Panc1 (cell line): ENCODE results near the gene EFL1. TPM values are rescaled to one million over a fixed set of nuclear protein-coding genes. Genes with fewer than 3 reads are reported as not detected.
A peak's percentile ranks its signal among the peaks of the same experiment; 100 is the strongest.

ENCODE experiments used
- ATAC-seq: fragments of 200-7000 bp; cut with Tn5 transposase; 2 replicates; pipeline ENCODE4 v1.9.1; 2020; ENCODE audit warnings: mild to moderate bottlenecking, moderate library complexity
- BruUV-seq: library from RNA; stranded (reverse); fragments of 400-500 nt; replicated peaks from 2 replicates; lab custom pipeline; 2021; lab: Mats Ljungman, UMichigan
- CTCF ChIA-PET: fragments of 300-600 bp; sonication (Branson Sonifier 250); formaldehyde crosslinking; loops from one replicate; lab custom pipeline; 2022; ENCODE audit warnings: antibody characterized with exemption; lab: Charles Lee
- POLR2A ChIA-PET: fragments of 300-600 bp; sonication (Branson Sonifier 250); formaldehyde crosslinking; loops from one replicate; lab custom pipeline; 2022; ENCODE audit warnings: antibody characterized with exemption; lab: Charles Lee
- DNase-seq: peaks from one replicate; pipeline ENCODE4 v3.0.0-alpha.2; 2010; ENCODE audit warnings: low read depth, low spot score
- H3K27ac ChIP-seq: 2 replicates; pipeline ENCODE4 v1.5.1; 2011; ENCODE audit warnings: mild to moderate bottlenecking, low read length, inconsistent platforms
- H3K27me3 ChIP-seq: fragments of 200-500 bp; sonication (Bioruptor generic); 2 replicates; pipeline ENCODE4 v1.6.0; 2014; ENCODE audit warnings: low read length, inconsistent platforms; ENCODE audit not compliant: control insufficient read depth, insufficient read depth
- H3K36me3 ChIP-seq: fragments of 200-500 bp; sonication (Bioruptor generic); 2 replicates; pipeline ENCODE4 v1.5.1; 2014; ENCODE audit warnings: inconsistent platforms, mild to moderate bottlenecking, low read length, moderate library complexity; ENCODE audit not compliant: control insufficient read depth, insufficient read depth
- H3K4me1 ChIP-seq: 2 replicates; pipeline ENCODE4 v1.5.1; 2011; ENCODE audit warnings: inconsistent platforms, mild to moderate bottlenecking, low read length, moderate library complexity; ENCODE audit not compliant: control insufficient read depth, insufficient read depth
- H3K4me3 ChIP-seq, 2 experiments: 2 replicates each; pipeline ENCODE4 v1.5.1; 2011 to 2012; ENCODE audit warnings: low read depth in 2 of 2, low read length in 2 of 2, mild to moderate bottlenecking in 2 of 2, inconsistent platforms in 1 of 2, moderate library complexity in 1 of 2
- H3K9me3 ChIP-seq: fragments of 200-500 bp; sonication (Bioruptor generic); 2 replicates; pipeline ENCODE4 v1.5.1; 2014; ENCODE audit warnings: low read depth, mild to moderate bottlenecking, inconsistent platforms, low read length, moderate library complexity; ENCODE audit not compliant: control insufficient read depth, insufficient read depth
- POLR2AphosphoS5 ChIP-seq: IDR thresholded peaks from 2 replicates; pipeline ENCODE4 v1.6.1; 2012; ENCODE audit warnings: mild to moderate bottlenecking, low read depth, low read length, moderate library complexity
- SIN3A ChIP-seq: IDR thresholded peaks from 2 replicates; pipeline ENCODE4 v1.6.1; 2012; ENCODE audit warnings: low read depth, mild to moderate bottlenecking, low read length, moderate library complexity, borderline replicate concordance; ENCODE audit not compliant: insufficient read depth
- TCF7L2 ChIP-seq: IDR thresholded peaks from 2 replicates; pipeline ENCODE4 v1.6.1; 2011; ENCODE audit warnings: mild to moderate bottlenecking, low read depth, low read length, inconsistent platforms
- in situ Hi-C: cut with HindIII; loops from 2 replicates; pipeline ENCODE4 v1.10.0; 2016; ENCODE audit warnings: low sequenced_read_pairs, low pct_unique_long_range_greater_than_20kb
- intact Hi-C: fragments of 100-400 bp; cut with micrococcal nuclease; formaldehyde crosslinking; loops from one replicate; pipeline ENCODE4 v1.10.0; 2022; ENCODE audit not compliant: unreplicated experiment
- total RNA-seq: library from RNA; stranded (reverse); gene quantifications from one replicate; pipeline ENCODE4 v1.2.1, GENCODE V29; 2021; ENCODE audit not compliant: unreplicated experiment
- TF ChIP-seq, protein P1 (sequence below), 2 experiments: IDR thresholded peaks; 2 replicates each; pipeline ENCODE4 v1.6.1; 2011 to 2012; ENCODE audit warnings: low read depth in 2 of 2, control low read depth in 1 of 2, low read length in 1 of 2, mild to moderate bottlenecking in 1 of 2, moderate library complexity in 1 of 2; ENCODE audit not compliant: insufficient read depth in 1 of 2
- TF ChIP-seq, protein P2 (sequence below): fragments of 450-650 bp; IDR thresholded peaks from 2 replicates; pipeline ENCODE4 v1.5.1; 2017; ENCODE audit warnings: mild to moderate bottlenecking

The EFL1 gene
- total RNA-seq, 1 experiment from 2014 or later, result 20.2 TPM

DNA sequence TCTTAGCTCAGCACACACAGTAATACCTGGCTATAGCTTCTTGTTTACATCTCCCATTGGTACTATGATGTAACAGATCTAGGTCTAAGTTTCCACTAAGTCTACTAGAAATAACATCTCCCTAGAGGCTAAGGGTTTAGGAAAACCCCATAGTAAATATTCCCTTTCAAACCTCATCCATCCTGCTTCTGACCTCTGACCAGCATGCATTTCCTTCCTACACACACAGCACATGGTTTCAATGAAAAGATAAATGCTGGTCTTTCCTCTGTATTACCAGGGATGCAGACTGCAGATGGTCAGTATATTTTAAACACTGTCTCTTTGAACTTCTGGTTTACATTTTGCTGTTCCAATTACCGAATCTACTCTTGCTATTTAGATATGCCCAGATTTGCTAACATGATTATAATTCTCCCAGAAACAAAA, 96.6 kb downstream of the EFL1 start:
- no peak for ATAC-seq
- H3K36me3 ChIP-seq, result no peaks in the 10 kb centered on the region
- CTCF ChIA-PET, result no interaction called here
- no peaks in the 10 kb centered on the region for H3K9me3 ChIP-seq
- TF ChIP-seq SIN3A (no peak), POLR2AphosphoS5 (no peak), TCF7L2 (no peak)
- TF ChIP-seq, protein P1, sequence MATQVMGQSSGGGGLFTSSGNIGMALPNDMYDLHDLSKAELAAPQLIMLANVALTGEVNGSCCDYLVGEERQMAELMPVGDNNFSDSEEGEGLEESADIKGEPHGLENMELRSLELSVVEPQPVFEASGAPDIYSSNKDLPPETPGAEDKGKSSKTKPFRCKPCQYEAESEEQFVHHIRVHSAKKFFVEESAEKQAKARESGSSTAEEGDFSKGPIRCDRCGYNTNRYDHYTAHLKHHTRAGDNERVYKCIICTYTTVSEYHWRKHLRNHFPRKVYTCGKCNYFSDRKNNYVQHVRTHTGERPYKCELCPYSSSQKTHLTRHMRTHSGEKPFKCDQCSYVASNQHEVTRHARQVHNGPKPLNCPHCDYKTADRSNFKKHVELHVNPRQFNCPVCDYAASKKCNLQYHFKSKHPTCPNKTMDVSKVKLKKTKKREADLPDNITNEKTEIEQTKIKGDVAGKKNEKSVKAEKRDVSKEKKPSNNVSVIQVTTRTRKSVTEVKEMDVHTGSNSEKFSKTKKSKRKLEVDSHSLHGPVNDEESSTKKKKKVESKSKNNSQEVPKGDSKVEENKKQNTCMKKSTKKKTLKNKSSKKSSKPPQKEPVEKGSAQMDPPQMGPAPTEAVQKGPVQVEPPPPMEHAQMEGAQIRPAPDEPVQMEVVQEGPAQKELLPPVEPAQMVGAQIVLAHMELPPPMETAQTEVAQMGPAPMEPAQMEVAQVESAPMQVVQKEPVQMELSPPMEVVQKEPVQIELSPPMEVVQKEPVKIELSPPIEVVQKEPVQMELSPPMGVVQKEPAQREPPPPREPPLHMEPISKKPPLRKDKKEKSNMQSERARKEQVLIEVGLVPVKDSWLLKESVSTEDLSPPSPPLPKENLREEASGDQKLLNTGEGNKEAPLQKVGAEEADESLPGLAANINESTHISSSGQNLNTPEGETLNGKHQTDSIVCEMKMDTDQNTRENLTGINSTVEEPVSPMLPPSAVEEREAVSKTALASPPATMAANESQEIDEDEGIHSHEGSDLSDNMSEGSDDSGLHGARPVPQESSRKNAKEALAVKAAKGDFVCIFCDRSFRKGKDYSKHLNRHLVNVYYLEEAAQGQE (IDR thresholded peaks at IDR 0.05; ENCODE audit: insufficient read depth in 1 of 2, low read depth in 2 of 2, low read length in 1 of 2), result no peak
- TF ChIP-seq, protein P2, sequence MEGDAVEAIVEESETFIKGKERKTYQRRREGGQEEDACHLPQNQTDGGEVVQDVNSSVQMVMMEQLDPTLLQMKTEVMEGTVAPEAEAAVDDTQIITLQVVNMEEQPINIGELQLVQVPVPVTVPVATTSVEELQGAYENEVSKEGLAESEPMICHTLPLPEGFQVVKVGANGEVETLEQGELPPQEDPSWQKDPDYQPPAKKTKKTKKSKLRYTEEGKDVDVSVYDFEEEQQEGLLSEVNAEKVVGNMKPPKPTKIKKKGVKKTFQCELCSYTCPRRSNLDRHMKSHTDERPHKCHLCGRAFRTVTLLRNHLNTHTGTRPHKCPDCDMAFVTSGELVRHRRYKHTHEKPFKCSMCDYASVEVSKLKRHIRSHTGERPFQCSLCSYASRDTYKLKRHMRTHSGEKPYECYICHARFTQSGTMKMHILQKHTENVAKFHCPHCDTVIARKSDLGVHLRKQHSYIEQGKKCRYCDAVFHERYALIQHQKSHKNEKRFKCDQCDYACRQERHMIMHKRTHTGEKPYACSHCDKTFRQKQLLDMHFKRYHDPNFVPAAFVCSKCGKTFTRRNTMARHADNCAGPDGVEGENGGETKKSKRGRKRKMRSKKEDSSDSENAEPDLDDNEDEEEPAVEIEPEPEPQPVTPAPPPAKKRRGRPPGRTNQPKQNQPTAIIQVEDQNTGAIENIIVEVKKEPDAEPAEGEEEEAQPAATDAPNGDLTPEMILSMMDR, result no peak
- intact Hi-C loops (no loop called here), in situ Hi-C loops (no loop called here)
- no peak for DNase-seq
- no peaks in the 10 kb centered on the region for H3K4me1 ChIP-seq
- H3K27me3 ChIP-seq, result no peaks in the 10 kb centered on the region
- POLR2A ChIA-PET, result no interaction called here
- H3K27ac ChIP-seq, result no peak overlapping the region
- H3K4me3 ChIP-seq, result no peak overlapping the region
- BruUV-seq, result no TSS peak

DNA sequence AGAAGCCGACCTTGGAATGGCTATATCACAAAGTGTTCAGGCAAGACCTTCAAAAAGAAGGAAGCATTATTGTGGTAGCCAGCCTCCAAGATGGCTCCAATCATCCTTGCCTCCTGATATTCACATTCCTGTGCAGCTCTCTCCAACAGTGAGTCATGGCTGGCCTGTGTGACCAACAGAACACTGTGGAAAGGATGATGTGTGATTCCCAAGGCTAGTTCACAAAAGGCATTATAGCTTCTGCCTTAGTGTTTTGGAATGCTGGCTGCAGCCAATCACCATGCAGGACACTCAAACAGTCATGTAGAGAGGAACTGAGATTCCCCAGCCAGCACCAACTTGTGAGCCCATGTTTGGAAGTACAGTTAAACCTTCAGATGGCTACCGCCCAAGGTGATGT, 102.6 kb downstream of the EFL1 start:
- no peaks in the 10 kb centered on the region for H3K9me3 ChIP-seq
- no peak overlapping the region for H3K27ac ChIP-seq
- no peak overlapping the region for H3K4me3 ChIP-seq
- in situ Hi-C loops (no loop called here), intact Hi-C loops (no loop called here)
- no peaks in the 10 kb centered on the region for H3K36me3 ChIP-seq
- ChIA-PET CTCF (no interaction called here), POLR2A (interaction anchor here (0.6 kb wide), 1 partner anchor 51 kb away, joined by 6 read pairs; no protein-coding TSS in a partner anchor)
- TF ChIP-seq, protein P1 (IDR thresholded peaks at IDR 0.05; ENCODE audit: insufficient read depth in 1 of 2, low read depth in 2 of 2, low read length in 1 of 2), result no peak
- TF ChIP-seq TCF7L2, result no peak
- TF ChIP-seq, protein P2, result no peak
- no peak for TF ChIP-seq POLR2AphosphoS5
- no peak for TF ChIP-seq SIN3A
- no TSS peak for BruUV-seq
- no peaks in the 10 kb centered on the region for H3K4me1 ChIP-seq
- 0 out of 2 replicates have a peak, but pooled peaks have one; percentile 51 for ATAC-seq
- no peaks in the 10 kb centered on the region for H3K27me3 ChIP-seq
- peak; percentile 38 for DNase-seq
